HUDEP-2 (cell line): ENCODE measurements around the gene ACSL3.

ENCODE experiments used
- DNase-seq, 76 experiments: peaks; one replicate each; lab custom pipeline; 2025; ENCODE audit not compliant: unreplicated experiment in 76 of 76; lab: John Stamatoyannopoulos, UW

The ACSL3 gene

DNA sequence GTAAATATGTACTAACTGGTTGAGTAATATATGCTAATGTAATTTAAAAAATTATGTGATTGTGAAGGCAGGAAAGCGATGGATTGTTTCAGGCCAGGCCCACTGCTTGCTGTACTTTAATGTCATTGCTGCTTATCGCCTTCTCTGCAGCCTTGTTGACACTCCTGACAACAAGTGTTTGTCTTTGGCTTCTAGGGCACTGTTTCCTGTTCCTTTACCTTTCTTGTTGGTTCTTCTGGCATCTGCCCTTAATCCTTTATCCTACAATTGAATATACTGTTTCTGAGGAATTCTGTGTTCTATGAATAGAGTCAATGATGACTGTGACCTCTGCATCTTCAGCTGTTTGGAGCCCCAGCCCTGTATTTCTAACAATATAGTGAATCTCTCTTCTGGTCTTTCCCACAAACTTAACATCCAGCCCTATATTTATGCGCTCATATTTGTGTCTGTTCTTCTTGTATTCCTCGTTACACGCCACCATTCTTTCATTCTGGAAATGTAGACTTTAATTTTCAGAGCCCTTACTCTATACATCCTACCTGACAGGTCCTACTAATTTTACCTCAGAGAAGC lies 17.6 kb downstream of the ACSL3 start:
- no peak for DNase-seq

- no peak for DNase-seq
These were observed 18.2 kb downstream of the ACSL3 start for GRCh38 chr2:222878877-222879603.

- no peak for DNase-seq
These were observed 18.7 kb downstream of the ACSL3 start for GRCh38 chr2:222879604-222879933.

- DNase-seq: no peak
These were observed 21.7 kb downstream of the ACSL3 start for GRCh38 chr2:222882484-222882928.

GRCh38 chr2:222883420-222883819 lies 22.6 kb downstream of the ACSL3 start:
- no peak for DNase-seq

DNA sequence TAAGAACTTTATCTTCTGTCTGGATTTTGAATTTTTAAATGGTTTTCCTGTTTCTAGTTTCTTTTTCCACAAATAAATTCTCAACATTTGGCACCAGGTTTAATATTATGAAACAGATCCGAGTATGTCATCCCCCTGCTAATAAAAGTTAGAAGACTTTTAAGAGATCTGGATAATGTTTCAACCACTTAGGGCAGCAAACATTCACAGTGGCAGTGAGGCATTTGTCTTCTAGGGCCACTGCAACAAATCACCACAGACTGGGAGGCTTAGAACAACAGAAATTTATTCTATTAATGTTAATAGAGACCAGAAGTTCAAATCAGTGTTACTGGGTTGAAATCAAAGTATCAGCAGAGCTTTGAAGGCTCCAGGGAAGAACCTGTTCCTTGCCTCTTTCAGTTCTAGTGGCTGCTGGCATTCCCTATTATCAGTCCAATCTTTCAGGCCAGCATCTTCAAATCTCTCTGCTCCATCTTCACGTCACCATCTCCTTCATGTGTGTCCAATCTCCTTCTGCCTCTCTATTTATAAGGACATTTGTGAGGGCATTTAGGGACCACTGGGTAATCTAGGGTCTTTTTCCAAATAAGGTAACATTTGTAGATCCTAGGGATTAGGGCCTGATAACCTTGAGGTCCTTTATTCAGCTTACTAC lies 23.4 kb downstream of the ACSL3 start:
- DNase-seq: no peak

- DNase-seq: no peak
These were observed 24.1 kb downstream of the ACSL3 start for GRCh38 chr2:222884805-222885424.

DNA sequence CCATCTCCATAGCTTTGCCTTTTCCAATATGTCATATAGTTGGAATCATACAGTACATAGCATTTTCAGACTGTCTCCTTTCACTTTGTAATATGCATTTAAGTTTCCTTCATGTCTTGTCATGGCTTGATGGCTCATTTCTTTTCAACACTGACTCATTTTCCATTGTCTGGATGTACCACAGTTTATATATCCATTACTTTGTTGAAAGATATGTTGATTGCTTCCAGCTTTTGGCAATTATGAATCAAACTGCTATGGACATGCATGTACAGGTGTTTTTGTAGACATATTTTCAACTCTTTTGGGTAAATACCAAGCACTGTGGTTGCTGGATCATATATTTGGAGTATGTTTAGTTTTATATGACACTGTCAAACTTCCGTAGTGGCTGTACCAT lies 26.3 kb downstream of the ACSL3 start:
- no peak for DNase-seq

DNA sequence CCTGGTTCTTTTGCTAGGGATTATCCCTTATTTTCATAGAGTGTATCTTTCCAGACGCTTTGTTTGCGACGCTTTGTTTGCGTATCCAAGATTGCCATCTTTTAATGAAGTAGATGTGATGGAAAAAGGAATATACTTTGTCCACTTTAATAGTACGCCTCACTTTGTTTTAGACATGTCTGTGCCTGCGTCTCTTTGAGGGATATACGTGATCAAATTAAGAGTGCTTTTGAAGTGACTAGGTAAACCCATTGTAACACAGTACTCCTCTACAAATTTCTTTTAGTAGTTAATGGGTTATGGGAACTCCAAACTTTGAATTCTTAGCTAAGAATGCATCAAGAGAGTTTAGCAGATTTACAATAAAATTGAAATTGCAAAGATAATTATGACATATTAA lies 27.9 kb downstream of the ACSL3 start:
- DNase-seq: no peak

- DNase-seq: no peak
These were observed 31.1 kb downstream of the ACSL3 start for GRCh38 chr2:222891890-222892289.

GRCh38 chr2:222892321-222892720 lies 31.5 kb downstream of the ACSL3 start:
- no peak for DNase-seq

GRCh38 chr2:222892761-222893160 lies 31.9 kb downstream of the ACSL3 start:
- DNase-seq: no peak

- no peak for DNase-seq
These were observed 32.9 kb downstream of the ACSL3 start for GRCh38 chr2:222893716-222894115.

GRCh38 chr2:222895144-222895543 lies 34.3 kb downstream of the ACSL3 start:
- DNase-seq: no peak

- no peak for DNase-seq
These were observed 37.1 kb downstream of the ACSL3 start for GRCh38 chr2:222897898-222898297.

GRCh38 chr2:222899413-222900181 lies 38.8 kb downstream of the ACSL3 start:
- DNase-seq: no peak

GRCh38 chr2:222900354-222900753 lies 39.5 kb downstream of the ACSL3 start:
- no peak for DNase-seq

- DNase-seq: no peak
These were observed 41.8 kb downstream of the ACSL3 start for GRCh38 chr2:222902660-222903059.

DNA sequence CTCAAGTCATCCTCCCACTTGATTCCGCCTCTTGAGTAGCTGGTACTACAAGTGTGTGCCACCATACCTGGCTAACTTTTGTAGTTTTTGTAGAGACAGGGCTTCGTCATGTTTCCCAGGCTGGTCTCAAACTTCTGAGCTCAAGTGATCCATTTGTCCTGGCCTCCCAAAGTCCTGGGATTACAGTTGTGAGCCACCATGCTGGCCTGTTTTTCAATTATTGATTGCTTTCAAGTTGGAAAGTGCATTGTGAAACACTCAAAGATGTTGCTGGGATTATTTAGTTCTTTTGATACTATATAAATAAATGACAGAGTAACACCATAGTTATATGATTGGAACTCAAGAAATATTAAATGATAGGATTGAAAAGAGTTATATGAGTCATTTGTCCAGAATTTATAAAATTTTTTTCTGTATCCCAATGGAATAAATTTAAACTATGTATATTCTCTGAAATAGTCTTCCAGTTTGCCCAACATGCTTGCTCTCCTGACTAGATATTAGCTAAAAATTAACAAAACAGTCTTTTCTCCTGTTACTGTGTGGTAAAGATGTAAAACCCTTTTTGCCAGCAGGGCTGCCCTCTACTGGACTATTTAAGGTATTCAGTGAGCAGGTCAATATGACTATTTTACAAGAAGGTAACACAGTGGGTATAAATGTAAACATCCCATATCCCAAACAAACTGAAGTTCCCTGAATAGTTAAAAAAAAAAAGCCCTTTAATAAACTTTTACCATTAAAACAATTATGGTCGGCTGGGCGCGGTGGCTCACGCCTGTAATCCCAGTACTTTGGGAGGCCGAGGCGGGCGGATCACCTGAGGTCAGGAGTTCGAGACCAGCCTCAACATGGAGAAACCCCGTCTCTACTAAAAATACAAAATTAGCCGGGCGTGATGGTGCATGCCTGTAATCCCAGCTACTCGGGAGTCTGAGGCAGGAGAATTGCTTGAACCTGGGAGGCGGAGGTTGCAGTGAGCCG lies 42.7 kb downstream of the ACSL3 start:
- peak in 25 of 76 experiments; percentile 1 to 40 (median 15) for DNase-seq
